WTC11 (cell line): ENCODE data around the gene CACNA2D3. TPM values are rescaled to one million over a fixed set of nuclear protein-coding genes. Genes with fewer than 3 reads are reported as not detected.

Experiments
- ATAC-seq: fragments of 200-7000 bp; cut with Tn5 transposase; 2 replicates; pipeline ENCODE4 v1.10.0; 2021; ENCODE audit warnings: mild to moderate bottlenecking, moderate library complexity
- CTCF ChIA-PET: fragments of 300-600 bp; sonication (Branson Sonifier 250); formaldehyde crosslinking; loops from one replicate; lab custom pipeline; 2021; ENCODE audit warnings: antibody characterized with exemption; lab: Charles Lee
- POLR2A ChIA-PET: fragments of 350-600 bp; sonication (Branson Sonifier 250); formaldehyde crosslinking; loops from one replicate; lab custom pipeline; 2021; ENCODE audit warnings: antibody characterized with exemption; lab: Charles Lee
- DNase-seq: peaks from one replicate; pipeline ENCODE4 v3.0.0; 2021; ENCODE audit warnings: low spot score
- H3K27ac Mint-ChIP-seq: 2 replicates; pipeline ENCODE4 v1.8.0; 2021; ENCODE audit warnings: mixed read lengths
- H3K27me3 Mint-ChIP-seq: 2 replicates; pipeline ENCODE4 v1.8.0; 2021; ENCODE audit warnings: low read depth, mild to moderate bottlenecking, moderate library complexity, mixed read lengths
- H3K36me3 Mint-ChIP-seq: 2 replicates; pipeline ENCODE4 v1.8.0; 2021; ENCODE audit warnings: mixed read lengths
- H3K4me1 Mint-ChIP-seq: 2 replicates; pipeline ENCODE4 v1.8.0; 2022; ENCODE audit warnings: mixed read lengths
- H3K4me3 Mint-ChIP-seq: 2 replicates; pipeline ENCODE4 v1.8.0; 2021; ENCODE audit warnings: mild to moderate bottlenecking, moderate library complexity, mixed read lengths
- H3K9me3 Mint-ChIP-seq: 2 replicates; pipeline ENCODE4 v1.8.0; 2021; ENCODE audit warnings: mixed read lengths
- AFF4 ChIP-seq: sonication (generic); formaldehyde crosslinking; IDR thresholded peaks from 2 replicates; pipeline ENCODE4 v1.8.1; 2023; ENCODE audit warnings: mild to moderate bottlenecking, missing genetic modification reagents, borderline replicate concordance
- ARID4B ChIP-seq: sonication (generic); formaldehyde crosslinking; IDR thresholded peaks from 2 replicates; pipeline ENCODE4 v1.8.0; 2023; ENCODE audit warnings: missing genetic modification reagents, mild to moderate bottlenecking, borderline replicate concordance
- CREB1 ChIP-seq: sonication (generic); formaldehyde crosslinking; IDR thresholded peaks from 2 replicates; pipeline ENCODE4 v1.8.0; 2023; ENCODE audit warnings: mild to moderate bottlenecking, missing genetic modification reagents
- E2F1 ChIP-seq: sonication (generic); formaldehyde crosslinking; IDR thresholded peaks from 2 replicates; pipeline ENCODE4 v1.8.0; 2022; ENCODE audit warnings: mild to moderate bottlenecking, missing genetic modification reagents
- E2F5 ChIP-seq: sonication (generic); formaldehyde crosslinking; IDR thresholded peaks from 2 replicates; pipeline ENCODE4 v1.8.1; 2022; ENCODE audit warnings: mild to moderate bottlenecking, moderate library complexity, missing genetic modification reagents
- FOXP4 ChIP-seq: sonication (generic); formaldehyde crosslinking; IDR thresholded peaks from 2 replicates; pipeline ENCODE4 v1.8.0; 2022; ENCODE audit warnings: mild to moderate bottlenecking, missing genetic modification reagents
- IRF2 ChIP-seq: sonication (generic); formaldehyde crosslinking; IDR thresholded peaks from 2 replicates; pipeline ENCODE4 v1.8.0; 2022; ENCODE audit warnings: low read depth, missing genetic modification reagents, borderline replicate concordance
- MLX ChIP-seq: sonication (generic); formaldehyde crosslinking; IDR thresholded peaks from 2 replicates; pipeline ENCODE4 v1.8.1; 2023; ENCODE audit warnings: mild to moderate bottlenecking, missing genetic modification reagents, moderate library complexity
- NFE2L1 ChIP-seq: sonication (generic); formaldehyde crosslinking; IDR thresholded peaks from 2 replicates; pipeline ENCODE4 v1.8.1; 2023; ENCODE audit warnings: missing genetic modification reagents
- ZMAT4 ChIP-seq: fragments of 250-450 bp; sonication (Bioruptor Pico); IDR thresholded peaks from 2 replicates; pipeline ENCODE4 v1.9.0; 2021; ENCODE audit warnings: mild to moderate bottlenecking
- ZNF121 ChIP-seq: sonication (generic); formaldehyde crosslinking; IDR thresholded peaks from 2 replicates; pipeline ENCODE4 v1.8.0; 2023; ENCODE audit warnings: missing genetic modification reagents
- ZNF138 ChIP-seq: sonication (generic); formaldehyde crosslinking; conservative IDR thresholded peaks from 2 replicates; pipeline ENCODE4 v1.8.1; 2022; ENCODE audit warnings: mild to moderate bottlenecking, moderate library complexity, missing genetic modification reagents
- ZSCAN18 ChIP-seq: fragments of 250-450 bp; sonication (Bioruptor Pico); IDR thresholded peaks from 2 replicates; pipeline ENCODE4 v2.1.2; 2022; ENCODE audit warnings: mild to moderate bottlenecking, moderate library complexity
- total RNA-seq: library from RNA; stranded (reverse); gene quantifications from 3 replicates; pipeline ENCODE4 v1.2.3, GENCODE V29; 2021

CACNA2D3 gene
- total RNA-seq, 1 experiment from 2014 or later = 5.0 TPM

GRCh38 chr3:54873059-54874010 lies 751.0 kb downstream of the CACNA2D3 start (continued):
- TF ChIP-seq ZSCAN18 (CRISPR knock-in tag) (no peak), MLX (no peak), CREB1 (CRISPR knock-in tag) (no peak), E2F5 (CRISPR knock-in tag) (no peak), ZNF121 (CRISPR knock-in tag) (no peak), IRF2 (CRISPR knock-in tag) (no peak)

- H3K4me1 Mint-ChIP-seq = peaks cover 33% of the 10 kb centered on the region
- no peak overlapping the region for H3K27ac Mint-ChIP-seq
- DNase-seq (no peak), ATAC-seq (no peak)
- 0 out of 2 replicates have a peak, but pooled peaks cover 3% of the 10 kb centered on the region for H3K36me3 Mint-ChIP-seq
- ChIA-PET CTCF (interaction anchor here (1.1 kb wide), 1 partner anchor 44 kb away, joined by 4 read pairs; no protein-coding TSS in a partner anchor), POLR2A (no interaction called here)
- H3K9me3 Mint-ChIP-seq = no peaks in the 10 kb centered on the region
- TF ChIP-seq ZNF138 (CRISPR knock-in tag) (no peak), AFF4 (CRISPR knock-in tag) (no peak), E2F1 (no peak), FOXP4 (no peak), ZSCAN18 (CRISPR knock-in tag) (no peak), E2F5 (CRISPR knock-in tag) (no peak), ARID4B (no peak), NFE2L1 (no peak), ZMAT4 (CRISPR knock-in tag) (no peak)
- no peak overlapping the region for H3K4me3 Mint-ChIP-seq
- H3K27me3 Mint-ChIP-seq = no peaks in the 10 kb centered on the region
These were observed 752.6 kb downstream of the CACNA2D3 start for GRCh38 chr3:54874816-54875556.
